HG03196 (cell line): Measurements from ENCODE around the gene SLC39A3.

Experiments
- ATAC-seq: cut with Tn5 transposase; IDR thresholded peaks from one replicate; pipeline ENCODE4 v1.9.1; 2021; ENCODE audit not compliant: unreplicated experiment

Gene SLC39A3

DNA sequence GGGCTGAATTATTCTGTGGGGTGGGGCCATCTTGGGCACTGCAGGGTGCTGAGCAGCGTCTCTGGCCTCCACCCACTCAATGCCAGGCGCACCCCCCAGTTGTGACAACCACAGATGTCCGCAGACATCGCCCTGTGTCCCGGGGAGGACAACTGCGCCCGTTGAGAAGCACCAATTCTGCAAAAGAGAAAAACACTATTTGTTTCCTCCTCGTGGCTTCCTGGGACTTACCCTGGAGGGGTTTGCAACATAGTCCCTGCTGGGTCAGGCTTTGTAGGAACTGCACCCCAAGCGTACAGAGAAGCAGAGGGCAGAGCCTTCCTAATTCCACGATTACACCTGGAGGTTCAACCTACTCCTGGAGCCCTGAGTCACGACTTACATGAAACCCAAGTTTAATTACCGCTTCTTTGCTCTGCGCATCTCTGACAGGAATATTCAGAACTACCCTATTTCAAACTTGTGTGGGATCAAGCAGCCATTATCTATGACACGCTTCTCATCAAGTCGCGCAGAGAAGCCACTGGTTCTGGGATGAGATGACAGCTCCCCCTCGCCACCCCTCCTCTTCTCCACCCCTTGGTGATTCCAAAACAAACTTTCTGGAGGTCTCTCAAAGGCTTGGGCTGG is 11.1 kb upstream of the SLC39A3 start:
- no peak for ATAC-seq

DNA sequence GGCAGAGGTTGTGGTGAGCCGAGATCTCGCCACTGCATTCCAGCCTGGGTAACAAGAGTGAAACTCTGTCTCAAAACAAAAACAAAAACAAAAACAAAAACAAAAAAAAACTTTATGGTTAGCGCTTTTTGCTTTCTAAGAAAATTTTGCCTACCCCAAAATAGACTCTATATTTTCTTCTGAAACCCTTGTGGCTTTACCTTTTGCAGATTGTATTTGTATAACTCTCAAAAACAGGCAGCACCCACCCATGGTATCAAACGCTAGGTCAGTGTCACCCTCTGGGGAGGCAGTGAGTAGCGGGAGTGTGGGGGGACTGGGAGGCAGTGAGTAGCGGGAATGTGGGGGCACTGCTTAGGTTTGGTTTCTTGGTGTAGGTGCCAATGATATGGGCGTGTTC is 7.5 kb upstream of the SLC39A3 start:
- no peak for ATAC-seq

- no peak for ATAC-seq
Observed at GRCh38 chr19:2744113-2744512, 4.3 kb upstream of the SLC39A3 start.

DNA sequence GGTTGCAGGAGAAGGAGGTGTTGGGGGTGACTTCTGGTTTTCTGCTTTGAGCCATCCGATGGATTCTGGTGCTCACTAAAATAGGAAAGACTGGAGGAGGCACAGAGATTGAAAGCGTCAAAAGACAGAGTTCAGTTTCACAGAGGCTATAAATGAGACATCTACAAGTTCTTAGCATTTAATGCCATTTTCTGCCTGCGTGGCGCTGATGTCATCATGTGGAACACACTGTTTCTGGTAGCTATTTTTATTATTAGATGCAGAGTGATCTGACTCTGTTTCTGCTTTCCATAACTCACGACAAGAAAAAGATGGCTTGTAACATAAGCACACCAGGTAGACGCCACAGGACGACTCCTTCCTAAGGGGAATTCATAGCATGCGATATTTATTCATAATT is 3.3 kb upstream of the SLC39A3 start:
- no peak for ATAC-seq

DNA sequence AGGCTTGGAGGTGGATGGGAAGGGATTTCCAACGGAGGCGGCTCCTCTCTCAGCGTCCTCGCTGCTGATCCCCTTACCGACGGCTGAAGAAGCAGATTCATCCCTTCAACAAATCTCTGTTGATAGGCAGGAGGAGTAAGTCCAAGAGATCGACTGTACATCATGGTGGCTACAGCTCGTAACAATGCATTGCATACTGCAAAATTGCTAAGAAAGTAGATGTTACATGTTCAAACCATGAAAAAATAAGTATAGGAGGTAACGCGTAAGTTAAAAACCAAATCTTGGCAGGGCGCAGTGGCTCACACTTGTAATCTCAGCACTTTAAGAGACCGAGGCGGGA is 468 bp upstream of the SLC39A3 start:
- ATAC-seq: no peak

DNA sequence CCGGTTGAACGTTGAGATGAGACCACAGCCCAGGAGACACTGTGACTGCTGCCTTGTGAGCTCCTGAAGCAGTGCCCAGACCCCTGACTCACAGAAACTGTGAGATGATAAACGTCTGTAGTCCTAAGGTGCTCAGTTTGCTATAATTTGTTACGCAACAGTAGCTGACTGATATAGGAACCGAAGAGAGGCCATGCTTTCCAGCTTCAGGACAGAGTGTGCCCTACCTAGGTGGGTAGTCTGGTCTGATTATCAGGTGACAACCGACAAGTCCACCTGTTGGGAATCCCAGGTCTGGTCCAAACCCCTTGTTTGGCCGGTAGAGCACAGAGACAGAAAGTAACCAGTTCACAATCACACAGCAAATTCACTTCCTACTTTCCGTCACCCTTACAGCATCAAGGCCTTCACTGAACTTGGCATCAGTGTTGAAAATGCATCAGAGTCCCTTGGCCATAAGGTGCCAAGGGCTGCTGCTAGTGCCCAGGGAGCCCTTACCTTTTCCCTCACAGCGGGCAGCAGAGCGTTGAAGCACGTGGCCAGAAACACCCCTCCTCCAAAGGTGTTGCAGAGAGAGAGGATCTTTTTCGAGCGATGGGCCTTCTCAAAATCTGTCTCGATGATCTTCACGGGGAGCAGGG is 3.1 kb downstream of the SLC39A3 start:
- ATAC-seq: no peak

DNA sequence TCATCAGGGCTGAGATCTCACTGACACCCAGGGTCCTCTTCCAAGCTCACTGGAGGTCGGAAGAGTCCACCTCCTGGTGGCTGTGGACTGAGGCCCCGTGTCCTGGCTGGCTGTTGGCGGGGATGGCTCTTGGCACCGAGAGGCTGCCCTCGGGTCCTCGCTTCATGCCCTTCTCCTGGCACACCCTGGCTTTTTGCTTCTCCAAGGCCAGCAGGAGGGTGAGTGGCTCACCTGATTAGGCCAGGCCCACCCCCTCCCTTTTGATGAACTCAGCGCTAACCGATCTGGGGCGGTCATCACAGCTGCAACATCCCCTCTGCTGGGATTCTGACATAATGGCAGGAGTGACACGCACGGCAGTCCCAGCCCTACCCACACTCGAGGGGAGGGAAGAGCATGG is 4.4 kb downstream of the SLC39A3 start:
- no peak for ATAC-seq

DNA sequence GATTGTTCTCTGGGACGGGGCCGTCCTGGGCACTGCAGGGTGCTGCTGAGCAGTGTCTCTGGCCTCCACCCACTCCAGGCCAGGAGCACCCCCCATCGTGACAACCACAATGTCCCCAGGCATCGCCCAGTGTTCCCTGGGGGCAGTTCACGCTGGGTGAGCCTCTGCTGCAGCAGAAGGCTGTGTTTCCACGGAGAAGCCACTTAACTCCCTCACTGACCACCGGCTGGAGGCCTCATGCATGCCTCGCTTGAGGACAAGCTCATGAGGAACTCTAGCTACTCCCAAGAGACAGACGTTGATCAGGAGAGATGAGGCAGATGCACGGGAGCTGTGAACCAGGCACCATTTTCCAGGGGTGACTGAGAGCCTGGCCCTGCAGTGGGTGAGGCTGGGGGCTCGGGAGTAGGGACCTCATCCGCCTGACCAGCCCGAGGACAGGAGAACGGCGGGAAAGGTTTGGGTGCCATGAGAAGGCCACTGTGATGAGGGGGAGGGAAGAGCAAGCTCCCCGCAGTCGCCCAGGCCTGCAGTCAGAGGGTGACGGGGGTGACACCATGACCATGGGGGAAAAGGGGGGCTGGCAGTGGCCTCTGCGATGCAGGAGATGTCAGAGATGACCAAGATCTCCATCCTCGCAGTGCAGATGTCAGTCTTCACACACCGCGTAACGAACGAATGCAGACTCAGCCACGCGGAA is 5.1 kb downstream of the SLC39A3 start:
- no peak for ATAC-seq

GRCh38 chr19:2733930-2734588 is 5.8 kb downstream of the SLC39A3 start:
- no peak for ATAC-seq

- no peak for ATAC-seq
Observed at GRCh38 chr19:2732883-2733282, 6.9 kb downstream of the SLC39A3 start.

DNA sequence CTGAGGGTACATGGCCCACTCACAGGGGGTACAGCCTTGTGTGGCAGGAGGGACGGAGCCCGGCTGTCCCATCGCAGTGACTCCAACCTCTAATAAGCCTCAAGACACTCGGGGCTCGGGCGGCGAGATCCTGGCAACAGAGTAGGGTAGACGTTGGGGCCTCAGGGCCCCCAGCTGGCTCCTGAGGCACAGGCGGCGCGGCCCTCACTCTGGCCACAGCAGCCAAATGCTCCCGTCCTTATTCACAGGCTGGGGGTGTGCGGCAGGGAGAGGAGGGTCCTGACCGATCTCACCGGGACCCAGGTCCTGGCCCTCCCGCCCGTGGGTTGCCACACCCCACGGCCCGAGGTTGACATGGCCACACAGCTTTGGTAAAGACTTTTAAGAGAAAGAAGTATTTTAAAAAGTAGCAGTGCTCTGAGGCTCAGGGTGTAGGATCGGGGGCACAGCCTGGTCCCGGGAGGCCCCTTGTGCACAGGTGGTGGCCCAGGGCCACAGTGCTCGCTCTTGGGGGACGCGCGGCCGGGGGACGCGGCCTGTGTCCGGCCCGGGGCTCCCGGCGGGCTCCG is 7.6 kb downstream of the SLC39A3 start:
- ATAC-seq: no peak

DNA sequence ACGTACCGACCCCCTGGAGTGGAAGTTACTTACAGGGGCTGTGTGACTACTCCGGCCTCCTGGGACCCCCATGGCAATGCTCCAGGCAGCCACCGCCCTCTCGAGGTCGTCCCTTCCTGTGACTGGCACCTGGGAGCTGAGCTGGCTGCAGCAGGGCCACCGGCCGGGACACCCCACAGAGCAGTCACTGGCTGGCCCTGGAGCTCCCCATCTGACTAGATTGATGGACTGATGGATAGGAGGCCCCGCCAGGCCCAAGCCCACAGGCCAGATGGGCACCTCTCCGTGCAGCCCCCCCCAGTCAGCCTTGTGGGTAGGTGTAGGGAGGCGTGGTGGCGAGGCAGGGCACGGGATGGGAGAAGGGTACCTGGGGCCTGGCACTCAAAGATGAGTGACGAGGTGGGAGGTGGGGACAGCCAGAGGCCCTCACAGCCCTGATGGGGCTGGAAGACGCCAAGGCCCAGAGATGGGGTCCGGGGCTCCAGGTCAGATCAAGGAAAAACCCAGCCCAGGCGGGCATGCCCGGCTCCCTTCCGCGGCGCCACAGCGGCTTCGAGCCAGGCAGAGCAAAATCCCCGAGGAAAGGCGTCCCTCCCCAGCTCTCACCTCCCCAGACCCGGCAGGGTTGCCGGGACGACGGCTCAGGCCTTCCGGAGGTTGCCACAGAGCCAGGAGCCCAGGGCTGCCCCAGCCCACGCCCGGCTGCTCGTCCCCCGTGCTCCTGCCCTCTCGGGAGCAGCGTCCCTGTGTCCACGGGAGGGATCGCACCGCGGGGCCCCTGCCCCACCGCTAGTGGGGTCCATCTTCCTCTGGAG is 8.4 kb downstream of the SLC39A3 start:
- ATAC-seq: no peak

- no peak for ATAC-seq
Observed at GRCh38 chr19:2729943-2730818, 9.6 kb downstream of the SLC39A3 start.

DNA sequence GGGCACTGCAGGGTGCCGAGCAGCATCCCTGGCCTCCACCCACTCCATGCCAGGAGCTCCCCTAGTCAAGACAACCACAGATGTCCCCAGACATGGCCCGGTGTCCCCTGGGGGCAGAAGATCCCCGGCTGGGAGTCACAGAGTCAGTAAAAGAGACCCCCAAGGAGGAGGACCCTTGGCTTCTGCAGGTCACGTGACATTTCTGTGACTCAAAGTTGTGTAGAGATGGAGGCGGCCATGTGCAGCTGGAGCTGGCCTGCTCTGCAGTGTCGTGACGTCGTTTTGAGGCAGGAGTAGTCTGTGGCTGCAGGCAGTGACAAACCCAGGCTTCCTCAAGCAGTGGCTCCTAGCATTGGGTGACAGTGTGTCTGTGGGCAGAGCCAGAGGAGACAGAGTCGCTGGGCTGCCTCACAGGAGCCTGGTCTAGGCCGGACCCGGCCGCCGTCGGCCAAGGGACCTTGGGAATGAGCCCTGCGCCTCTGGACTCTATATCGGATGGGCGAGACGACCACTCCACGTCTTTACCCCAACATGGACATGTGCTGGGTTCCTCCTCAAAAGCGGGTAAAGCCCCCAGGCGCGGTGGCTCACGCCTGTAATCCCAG is 10.9 kb downstream of the SLC39A3 start:
- no peak for ATAC-seq

DNA sequence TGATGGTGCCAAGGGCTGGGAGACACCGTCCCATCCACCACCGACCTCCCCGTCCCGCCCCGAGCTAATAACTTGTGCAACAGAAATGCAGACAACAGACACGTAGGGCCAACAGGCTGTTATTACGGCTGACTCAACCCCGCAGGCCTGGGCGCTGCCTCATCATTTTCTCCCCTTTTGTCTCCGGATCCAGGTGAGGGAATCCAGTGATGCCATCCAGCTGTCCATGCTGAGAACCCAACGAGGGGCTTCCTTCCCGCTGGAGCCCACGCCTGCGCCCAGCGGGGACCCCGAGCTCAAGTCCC is 12.2 kb downstream of the SLC39A3 start:
- ATAC-seq: no peak

DNA sequence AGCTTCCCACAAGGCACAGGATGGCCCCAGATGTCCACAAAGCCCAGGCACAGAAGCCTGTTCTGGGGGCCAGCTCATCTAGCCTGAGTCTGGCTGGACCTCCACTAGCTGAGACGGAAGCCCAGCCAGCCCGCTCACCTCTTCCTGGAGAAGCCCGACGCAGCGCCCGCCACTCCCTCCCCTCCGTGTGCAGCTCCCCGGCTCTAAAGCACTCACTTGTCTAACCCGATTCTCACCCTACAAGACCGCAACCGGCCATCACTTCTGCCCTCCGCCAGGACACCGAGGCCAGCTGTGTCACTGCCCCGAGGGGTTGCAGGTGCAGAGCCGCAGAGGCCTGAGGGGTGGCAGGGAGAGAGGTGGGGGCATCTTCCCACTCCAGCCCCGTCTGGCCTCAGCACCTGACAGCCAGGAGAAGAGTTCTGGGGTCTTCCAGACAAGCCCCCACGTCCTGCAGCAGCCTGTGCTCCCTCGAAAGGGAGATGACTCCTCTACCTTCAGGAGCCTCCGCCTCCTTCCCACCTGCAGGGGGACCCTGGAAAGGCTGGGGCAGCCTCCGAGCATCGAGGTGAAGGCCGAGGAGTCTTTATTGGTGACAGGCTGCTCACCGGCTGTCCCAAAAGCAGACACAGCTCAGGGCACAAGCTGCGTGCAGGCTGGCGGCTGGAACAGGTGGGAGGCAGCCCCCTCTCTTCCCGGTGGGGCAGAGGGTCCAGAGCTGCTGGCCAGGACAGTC is 12.7 kb downstream of the SLC39A3 start:
- ATAC-seq: no peak

DNA sequence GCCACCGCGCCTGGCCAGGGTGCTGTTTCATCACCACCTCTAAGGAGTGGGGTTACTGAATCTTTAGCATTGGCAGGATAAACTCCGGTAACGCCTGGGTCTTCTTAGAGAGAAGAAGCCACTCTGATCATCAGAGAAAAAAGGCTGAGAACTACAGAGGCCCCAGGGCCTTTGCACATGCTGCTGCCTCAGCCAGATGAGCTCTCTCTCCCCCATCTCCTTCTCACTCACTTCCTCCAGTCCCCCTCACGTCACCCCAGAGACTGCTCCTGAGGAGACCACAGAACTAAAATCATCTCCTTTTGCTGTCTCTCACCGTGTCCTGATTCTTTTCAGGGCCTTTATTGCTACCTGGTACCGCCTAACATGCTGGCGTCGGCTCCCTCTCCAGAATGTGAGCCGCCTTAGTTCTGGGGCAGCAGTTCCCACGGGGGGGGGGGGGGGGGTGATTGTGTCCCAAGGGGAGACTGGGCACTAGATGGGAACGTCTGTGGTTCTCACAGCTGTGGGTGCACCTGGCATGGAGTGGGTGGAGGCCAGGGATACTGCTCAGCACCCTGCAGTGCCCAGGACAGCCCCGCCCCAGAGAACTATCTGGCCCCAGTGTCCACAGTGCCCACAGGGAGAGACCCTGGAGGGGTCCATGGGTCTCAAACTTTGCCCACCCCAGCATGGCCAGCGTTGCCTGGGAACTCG is 13.5 kb downstream of the SLC39A3 start:
- no peak for ATAC-seq

DNA sequence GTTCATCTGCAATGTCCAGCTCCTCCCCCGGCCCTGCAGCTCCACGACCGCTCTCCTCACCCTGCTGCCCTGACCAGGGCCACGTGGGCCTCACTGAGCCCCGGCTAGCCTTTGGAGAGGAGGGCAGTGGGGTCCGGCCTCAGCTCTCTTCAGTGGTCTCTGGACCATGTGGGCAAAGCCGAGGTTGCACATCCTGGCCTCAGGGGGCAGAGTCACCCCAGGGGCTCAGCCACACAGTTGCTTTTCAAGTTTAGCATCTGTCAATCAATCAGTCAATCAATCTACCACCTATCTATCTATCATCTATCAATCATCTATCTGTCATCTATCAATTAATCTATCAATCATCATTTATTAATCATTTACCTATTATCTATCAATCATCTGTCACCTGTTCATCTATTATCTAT is 15.7 kb downstream of the SLC39A3 start:
- no peak for ATAC-seq
